Activated CD8-positive, alpha-beta memory T cell treated with anti-CD3 and anti-CD28 coated beads for 24 hours (primary cell): Measurements from ENCODE around the gene NKX2-2.

Experiments used
- DNase-seq: peaks from one replicate; pipeline ENCODE4 v3.0.0-alpha.2; 2020

NKX2-2 gene

GRCh38 chr20:21513881-21514540, at the start of gene NKX2-2:
NKX2-2 (minus strand) TSS chr20:21514064; CDS start chr20:21513669, 395 bp downstream.
- DNase-seq = no peak

GRCh38 chr20:21562656-21563055, 48.8 kb upstream of the NKX2-2 start:
- DNase-seq = no peak

- DNase-seq = no peak
Measured at GRCh38 chr20:21559305-21559704, 45.4 kb upstream of the NKX2-2 start.

GRCh38 chr20:21557241-21558020, 43.6 kb upstream of the NKX2-2 start:
- no peak for DNase-seq

GRCh38 chr20:21556398-21556797, 42.5 kb upstream of the NKX2-2 start:
- DNase-seq = no peak

GRCh38 chr20:21555470-21556120, 41.7 kb upstream of the NKX2-2 start:
- no peak for DNase-seq

GRCh38 chr20:21554985-21555384, 41.1 kb upstream of the NKX2-2 start:
- no peak for DNase-seq

GRCh38 chr20:21554376-21554890, 40.6 kb upstream of the NKX2-2 start:
- no peak for DNase-seq

GRCh38 chr20:21550587-21550986, 36.7 kb upstream of the NKX2-2 start:
- DNase-seq = no peak

GRCh38 chr20:21548390-21549035, 34.6 kb upstream of the NKX2-2 start:
- DNase-seq = peak; percentile 62

- no peak for DNase-seq
Measured at GRCh38 chr20:21546355-21546754, 32.5 kb upstream of the NKX2-2 start.

- no peak for DNase-seq
Measured at GRCh38 chr20:21539512-21539911, 25.6 kb upstream of the NKX2-2 start.

- no peak for DNase-seq
Measured at GRCh38 chr20:21534886-21535285, 21.0 kb upstream of the NKX2-2 start.

- no peak for DNase-seq
Measured at GRCh38 chr20:21534453-21534852, 20.6 kb upstream of the NKX2-2 start.

GRCh38 chr20:21529863-21530262, 16.0 kb upstream of the NKX2-2 start:
- no peak for DNase-seq

- DNase-seq = no peak
Measured at GRCh38 chr20:21528870-21529269, 15.0 kb upstream of the NKX2-2 start.

- DNase-seq = no peak
Measured at GRCh38 chr20:21527908-21528307, 14.0 kb upstream of the NKX2-2 start.

GRCh38 chr20:21526776-21527175, 12.9 kb upstream of the NKX2-2 start:
- DNase-seq = no peak

GRCh38 chr20:21523895-21524294, 10.0 kb upstream of the NKX2-2 start:
- DNase-seq = no peak

- no peak for DNase-seq
Measured at GRCh38 chr20:21523281-21523868, 9.5 kb upstream of the NKX2-2 start.

GRCh38 chr20:21522481-21523280, 8.8 kb upstream of the NKX2-2 start:
- DNase-seq = no peak
